Measurements from ENCODE around the gene SLC37A4. TPM values are rescaled to one million over a fixed set of nuclear protein-coding genes. Genes with fewer than 3 reads are reported as not detected.

The SLC37A4 gene
- total RNA-seq, 1 experiment from 2014 or later, result 49.3 TPM

- Histone ChIP-seq H3K27ac (ENCODE audit: low read depth, low read length, poor library complexity, severe bottlenecking) (no peak overlapping the region), H3K27me3 (replicated peaks; ENCODE audit: insufficient read depth, low read depth, low read length, poor library complexity) (no peaks in the 10 kb centered on the region), H3K36me3 (ENCODE audit: insufficient read depth, low read length, poor library complexity, severe bottlenecking) (peaks cover 89% of the 10 kb centered on the region), H3K4me1 (ENCODE audit: insufficient read depth, low read length, poor library complexity, severe bottlenecking) (no peaks in the 10 kb centered on the region), H3K9me3 (ENCODE audit: low read depth, low read length, poor library complexity, severe bottlenecking) (no peaks in the 10 kb centered on the region), H3K4me3 (ENCODE audit: low read depth, low read length, poor library complexity, severe bottlenecking) (no peak overlapping the region)
- no peak for DNase-seq (ENCODE audit: low spot score)
- TF ChIP-seq CTCF (conservative IDR thresholded peaks at IDR 0.05; ENCODE audit: low read depth, low read length) (no peak), EZH2 (IDR thresholded peaks at IDR 0.05; ENCODE audit: borderline replicate concordance, low read depth, low read length, poor library complexity, severe bottlenecking) (no peak)
- intact Hi-C loops (cut with micrococcal nuclease; ENCODE audit: unreplicated experiment), result no loop called here
- ChIA-PET CTCF (no interaction called here), POLR2A (ENCODE audit: low non-redundant PET) (interaction anchor here (0.6 kb wide), 1 partner anchor 11 kb away, joined by 14 read pairs; no protein-coding TSS in a partner anchor)
- no TSS peak for BruUV-seq (replicated peaks)
Measured at GRCh38 chr11:119048644-119049043, 18.0 kb upstream of the SLC37A4 start.

- TF ChIP-seq EZH2 (IDR thresholded peaks at IDR 0.05; ENCODE audit: borderline replicate concordance, low read depth, low read length, poor library complexity, severe bottlenecking), result no peak
- no peak for TF ChIP-seq CTCF (conservative IDR thresholded peaks at IDR 0.05; ENCODE audit: low read depth, low read length)
- H3K27me3 ChIP-seq (replicated peaks; ENCODE audit: insufficient read depth, low read depth, low read length, poor library complexity), result no peaks in the 10 kb centered on the region
- intact Hi-C loops (cut with micrococcal nuclease; ENCODE audit: unreplicated experiment), result no loop called here
- CTCF ChIA-PET, result interaction anchor here (0.7 kb wide), 1 partner anchor 428 kb away, joined by 3 read pairs; no protein-coding TSS in a partner anchor
- POLR2A ChIA-PET (ENCODE audit: low non-redundant PET), result no interaction called here
- H3K9me3 ChIP-seq (ENCODE audit: low read depth, low read length, poor library complexity, severe bottlenecking), result no peaks in the 10 kb centered on the region
- BruUV-seq (replicated peaks), result no TSS peak
- H3K4me1 ChIP-seq (ENCODE audit: insufficient read depth, low read length, poor library complexity, severe bottlenecking), result no peaks in the 10 kb centered on the region
- H3K36me3 ChIP-seq (ENCODE audit: insufficient read depth, low read length, poor library complexity, severe bottlenecking), result peaks cover 75% of the 10 kb centered on the region
- H3K27ac ChIP-seq (ENCODE audit: low read depth, low read length, poor library complexity, severe bottlenecking), result no peak overlapping the region
- no peak for DNase-seq (ENCODE audit: low spot score)
- no peak overlapping the region for H3K4me3 ChIP-seq (ENCODE audit: low read depth, low read length, poor library complexity, severe bottlenecking)
Measured at GRCh38 chr11:119047205-119047604, 16.5 kb upstream of the SLC37A4 start.

- TF ChIP-seq CTCF (conservative IDR thresholded peaks at IDR 0.05; ENCODE audit: low read depth, low read length) (no peak), EZH2 (IDR thresholded peaks at IDR 0.05; ENCODE audit: borderline replicate concordance, low read depth, low read length, poor library complexity, severe bottlenecking) (no peak)
- no peaks in the 10 kb centered on the region for H3K9me3 ChIP-seq (ENCODE audit: low read depth, low read length, poor library complexity, severe bottlenecking)
- peaks cover 68% of the 10 kb centered on the region for H3K36me3 ChIP-seq (ENCODE audit: insufficient read depth, low read length, poor library complexity, severe bottlenecking)
- ChIA-PET POLR2A (ENCODE audit: low non-redundant PET) (interaction anchor here (0.6 kb wide), 1 partner anchor 9 kb away, joined by 3 read pairs; no protein-coding TSS in a partner anchor), CTCF (no interaction called here)
- no peak overlapping the region for H3K27ac ChIP-seq (ENCODE audit: low read depth, low read length, poor library complexity, severe bottlenecking)
- intact Hi-C loops (cut with micrococcal nuclease; ENCODE audit: unreplicated experiment), result no loop called here
- no peak for DNase-seq (ENCODE audit: low spot score)
- no peak overlapping the region for H3K4me3 ChIP-seq (ENCODE audit: low read depth, low read length, poor library complexity, severe bottlenecking)
- no TSS peak for BruUV-seq (replicated peaks)
- no peaks in the 10 kb centered on the region for H3K27me3 ChIP-seq (replicated peaks; ENCODE audit: insufficient read depth, low read depth, low read length, poor library complexity)
- H3K4me1 ChIP-seq (ENCODE audit: insufficient read depth, low read length, poor library complexity, severe bottlenecking), result no peaks in the 10 kb centered on the region
Measured at GRCh38 chr11:119046489-119046888, 15.8 kb upstream of the SLC37A4 start.
